H9 (cell line): Measurements from ENCODE around the gene LRIG1. TPM values are rescaled to one million over a fixed set of nuclear protein-coding genes. Genes with fewer than 3 reads are reported as not detected.

ENCODE experiments used
- DNase-seq: peaks from one replicate; pipeline ENCODE4 v3.0.0-alpha.2; 2017
- H2AFZ ChIP-seq: one replicate; pipeline ENCODE4 v1.6.1; 2013; ENCODE audit warnings: mild to moderate bottlenecking, low read length, control low read depth, moderate library complexity
- H2AK5ac ChIP-seq: 2 replicates; pipeline ENCODE4 v1.6.1; 2013; ENCODE audit warnings: low read length, control low read depth, mixed read lengths; ENCODE audit not compliant: insufficient read length
- H2BK120ac ChIP-seq: one replicate; pipeline ENCODE4 v1.6.1; 2013; ENCODE audit warnings: low read depth, mild to moderate bottlenecking, low read length, control low read depth, inconsistent platforms; ENCODE audit not compliant: poor library complexity, severe bottlenecking
- H2BK12ac ChIP-seq: 2 replicates; pipeline ENCODE4 v1.6.1; 2013; ENCODE audit warnings: low read length, control low read depth, mixed read lengths, low read depth; ENCODE audit not compliant: insufficient read length
- H2BK15ac ChIP-seq: 2 replicates; pipeline ENCODE4 v1.6.1; 2013; ENCODE audit warnings: low read depth, low read length, control low read depth
- H2BK20ac ChIP-seq: one replicate; pipeline ENCODE4 v1.6.1; 2013; ENCODE audit warnings: low read depth, mild to moderate bottlenecking, low read length, control low read depth, inconsistent platforms; ENCODE audit not compliant: poor library complexity, severe bottlenecking
- H2BK5ac ChIP-seq: 2 replicates; pipeline ENCODE4 v1.6.1; 2013; ENCODE audit warnings: low read length, control low read depth, mixed read lengths; ENCODE audit not compliant: insufficient read length
- H3K14ac ChIP-seq: 2 replicates; pipeline ENCODE4 v1.6.1; 2013; ENCODE audit warnings: low read length, control low read depth; ENCODE audit not compliant: insufficient read depth
- H3K18ac ChIP-seq: 2 replicates; pipeline ENCODE4 v1.6.1; 2013; ENCODE audit warnings: low read depth, mild to moderate bottlenecking, mixed read lengths, low read length, control low read depth; ENCODE audit not compliant: insufficient read length
- H3K23ac ChIP-seq: 2 replicates; pipeline ENCODE4 v1.6.1; 2013; ENCODE audit warnings: low read length, control low read depth, mixed read lengths, low read depth; ENCODE audit not compliant: insufficient read length
- H3K23me2 ChIP-seq: 2 replicates; pipeline ENCODE4 v1.6.1; 2013; ENCODE audit warnings: low read depth, mild to moderate bottlenecking, mixed read lengths, low read length, control low read depth; ENCODE audit not compliant: insufficient read length, poor library complexity, severe bottlenecking
- H3K27ac ChIP-seq: 2 replicates; pipeline ENCODE4 v1.5.1; 2013; ENCODE audit warnings: low read length, control low read depth, mixed read lengths, low read depth; ENCODE audit not compliant: insufficient read length
- H3K27me3 ChIP-seq: 2 replicates; pipeline ENCODE4 v1.6.1; 2013; ENCODE audit warnings: low read length, control low read depth, inconsistent platforms; ENCODE audit not compliant: insufficient read depth
- H3K4ac ChIP-seq: 2 replicates; pipeline ENCODE4 v1.6.1; 2013; ENCODE audit warnings: low read depth, mild to moderate bottlenecking, control low read depth, inconsistent platforms, low read length, moderate library complexity
- H3K4me1 ChIP-seq: 2 replicates; pipeline ENCODE4 v1.6.1; 2013; ENCODE audit warnings: low read length, control low read depth, inconsistent platforms; ENCODE audit not compliant: insufficient read depth
- H3K4me2 ChIP-seq: 2 replicates; pipeline ENCODE4 v1.6.1; 2013; ENCODE audit warnings: low read length, control low read depth, mixed read lengths; ENCODE audit not compliant: insufficient read length, insufficient read depth
- H3K56ac ChIP-seq: 2 replicates; pipeline ENCODE4 v1.6.1; 2013; ENCODE audit warnings: low read depth, mild to moderate bottlenecking, mixed read lengths, low read length, control low read depth; ENCODE audit not compliant: insufficient read length
- H3K79me1 ChIP-seq: 2 replicates; pipeline ENCODE4 v1.6.1; 2013; ENCODE audit warnings: low read depth, mild to moderate bottlenecking, moderate library complexity, low read length, control low read depth, inconsistent platforms; ENCODE audit not compliant: insufficient read depth, poor library complexity, severe bottlenecking
- H3K79me2 ChIP-seq: 2 replicates; pipeline ENCODE4 v1.6.1; 2013; ENCODE audit warnings: low read length, control low read depth, inconsistent platforms; ENCODE audit not compliant: insufficient read depth
- H3K9ac ChIP-seq: 2 replicates; pipeline ENCODE4 v1.6.1; 2013; ENCODE audit warnings: low read length, control low read depth, mixed read lengths; ENCODE audit not compliant: insufficient read length; ENCODE audit errors: extremely low read depth
- H3K9me3 ChIP-seq: one replicate; pipeline ENCODE4 v1.6.1; 2013; ENCODE audit warnings: low read depth, low read length, inconsistent platforms; ENCODE audit not compliant: control insufficient read depth
- H3T11ph ChIP-seq: one replicate; pipeline ENCODE4 v1.6.1; 2013; ENCODE audit warnings: mild to moderate bottlenecking, low read length, control low read depth, inconsistent platforms
- H4K20me1 ChIP-seq: one replicate; pipeline ENCODE4 v1.6.1; 2013; ENCODE audit not compliant: control insufficient read depth, insufficient read length, insufficient read depth
- H4K5ac ChIP-seq: 2 replicates; pipeline ENCODE4 v1.6.1; 2013; ENCODE audit warnings: low read depth, mild to moderate bottlenecking, mixed read lengths, low read length, control low read depth; ENCODE audit not compliant: insufficient read length
- H4K8ac ChIP-seq: replicated peaks from 2 replicates; pipeline ENCODE4 v1.6.1; 2013; ENCODE audit warnings: low read length, control low read depth, mixed read lengths, low read depth; ENCODE audit not compliant: insufficient read length
- H4K91ac ChIP-seq: 2 replicates; pipeline ENCODE4 v1.6.1; 2013; ENCODE audit warnings: low read depth, mild to moderate bottlenecking, moderate library complexity, mixed read lengths, low read length, control low read depth; ENCODE audit not compliant: insufficient read length
- H3K27ac Mint-ChIP-seq, 3 experiments: 2 replicates in 2 of 3; 3 replicates in 1 of 3; pipeline ENCODE4 v1.8.0; 2020 to 2021; ENCODE audit warnings: mixed read lengths in 3 of 3, mild to moderate bottlenecking in 1 of 3, moderate library complexity in 1 of 3
- H3K27me3 Mint-ChIP-seq: 2 replicates; pipeline ENCODE4 v1.8.0; 2021; ENCODE audit warnings: low read depth, mild to moderate bottlenecking, moderate library complexity, mixed read lengths
- H3K36me3 Mint-ChIP-seq, 3 experiments: 2 replicates in 2 of 3; 3 replicates in 1 of 3; pipeline ENCODE4 v1.8.0; 2020 to 2021; ENCODE audit warnings: low read depth in 3 of 3, mixed read lengths in 3 of 3; ENCODE audit not compliant: insufficient read depth in 1 of 3
- H3K4me1 Mint-ChIP-seq, 2 experiments: 2 replicates each; pipeline ENCODE4 v1.8.0; 2020; ENCODE audit warnings: mixed read lengths in 2 of 2
- H3K4me3 Mint-ChIP-seq, 2 experiments: 2 replicates in 1 of 2; 3 replicates in 1 of 2; pipeline ENCODE4 v1.8.0; 2020 to 2021; ENCODE audit warnings: mild to moderate bottlenecking in 2 of 2, mixed read lengths in 2 of 2, moderate library complexity in 1 of 2
- H3K9me3 Mint-ChIP-seq, 2 experiments: 2 replicates in 1 of 2; 3 replicates in 1 of 2; pipeline ENCODE4 v1.8.0; 2020; ENCODE audit warnings: mild to moderate bottlenecking in 2 of 2, mixed read lengths in 2 of 2, moderate library complexity in 1 of 2
- WGBS: extraction: QIAGEN DNeasy Blood & Tissue Kit; methylation state at CpG from one replicate; pipeline ENCODE4 v1.1.7; 2013; ENCODE audit warnings: missing lambda C conversion rate, low lambda C conversion rate, mixed read lengths; ENCODE audit not compliant: insufficient read length; ENCODE audit errors: extremely low coverage; 5-methylcytosine and 5-hydroxymethylcytosine counted together
- total RNA-seq: library from RNA; stranded (reverse); gene quantifications from 2 replicates; pipeline ENCODE4 v1.2.1, GENCODE V29; 2021
- TF ChIP-seq, protein P1 (sequence below): fragments of 200-600 bp; sonication (generic); conservative IDR thresholded peaks from 3 replicates; pipeline ENCODE4 v1.8.0; 2021; ENCODE audit warnings: antibody characterized with exemption, mild to moderate bottlenecking

Gene LRIG1
- total RNA-seq, 1 experiment from 2014 or later = 70.3 TPM

DNA sequence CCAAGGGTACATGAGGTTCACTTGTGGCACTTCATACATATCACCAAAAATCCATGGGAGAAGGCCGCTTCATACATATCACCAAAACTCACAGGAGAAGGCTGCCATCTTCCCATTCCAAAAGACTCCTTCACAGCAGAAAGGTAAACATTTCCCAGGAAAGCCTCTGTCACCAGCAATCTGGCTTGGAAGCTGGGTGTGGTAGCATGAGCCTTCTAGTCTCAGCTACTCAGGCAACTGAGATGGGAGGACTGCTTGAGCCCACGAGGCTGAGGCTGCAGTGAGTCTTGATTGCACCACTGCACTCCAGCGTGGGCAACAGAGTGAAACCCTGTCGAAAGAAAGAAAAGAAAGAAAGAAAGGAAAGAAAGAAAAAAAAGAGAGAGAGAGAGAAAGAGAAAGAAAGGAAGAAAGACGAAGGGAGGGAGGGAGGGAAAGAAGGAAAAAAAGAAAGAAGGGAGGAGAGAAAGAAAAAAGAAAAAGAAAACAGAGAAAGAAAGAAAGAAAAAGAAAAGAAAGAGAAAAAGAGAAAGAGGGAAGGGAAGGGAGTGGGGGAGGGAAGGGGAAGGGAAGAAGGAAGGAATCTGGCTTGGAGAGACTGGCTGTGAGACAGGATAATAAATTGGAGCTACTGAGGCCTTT lies 7.2 kb downstream of the LRIG1 start:
- H3K4me3 Mint-ChIP-seq = peak overlapping the region; percentile 50 to 78
- peak overlapping the region; percentile 20 for H3K4me2 ChIP-seq
- H3K27ac Mint-ChIP-seq = peak overlapping the region; percentile 90 to 99 (median 94)

More for the DNA sequence above, 7.2 kb downstream of the LRIG1 start:
- TF ChIP-seq, protein P1, sequence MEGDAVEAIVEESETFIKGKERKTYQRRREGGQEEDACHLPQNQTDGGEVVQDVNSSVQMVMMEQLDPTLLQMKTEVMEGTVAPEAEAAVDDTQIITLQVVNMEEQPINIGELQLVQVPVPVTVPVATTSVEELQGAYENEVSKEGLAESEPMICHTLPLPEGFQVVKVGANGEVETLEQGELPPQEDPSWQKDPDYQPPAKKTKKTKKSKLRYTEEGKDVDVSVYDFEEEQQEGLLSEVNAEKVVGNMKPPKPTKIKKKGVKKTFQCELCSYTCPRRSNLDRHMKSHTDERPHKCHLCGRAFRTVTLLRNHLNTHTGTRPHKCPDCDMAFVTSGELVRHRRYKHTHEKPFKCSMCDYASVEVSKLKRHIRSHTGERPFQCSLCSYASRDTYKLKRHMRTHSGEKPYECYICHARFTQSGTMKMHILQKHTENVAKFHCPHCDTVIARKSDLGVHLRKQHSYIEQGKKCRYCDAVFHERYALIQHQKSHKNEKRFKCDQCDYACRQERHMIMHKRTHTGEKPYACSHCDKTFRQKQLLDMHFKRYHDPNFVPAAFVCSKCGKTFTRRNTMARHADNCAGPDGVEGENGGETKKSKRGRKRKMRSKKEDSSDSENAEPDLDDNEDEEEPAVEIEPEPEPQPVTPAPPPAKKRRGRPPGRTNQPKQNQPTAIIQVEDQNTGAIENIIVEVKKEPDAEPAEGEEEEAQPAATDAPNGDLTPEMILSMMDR = no peak
- Histone ChIP-seq H3K27me3 (no peaks in the 10 kb centered on the region), H3K56ac (no peak overlapping the region), H3K18ac (no peak overlapping the region), H4K5ac (no peak overlapping the region), H3K9me3 (no peaks in the 10 kb centered on the region), H2BK20ac (no peak overlapping the region), H3K4ac (no peak overlapping the region), H3K79me2 (peaks cover 54% of the 10 kb centered on the region), H4K91ac (no peak overlapping the region), H4K8ac (no peak overlapping the region), H2BK120ac (no peak overlapping the region), H2BK5ac (no peak overlapping the region), H4K20me1 (no peaks in the 10 kb centered on the region), H2BK15ac (no peak overlapping the region), H3K79me1 (peaks cover 5% of the 10 kb centered on the region), H3K14ac (no peak overlapping the region; the same call in none of the 2 replicates), H3K23ac (no peak overlapping the region), H2AFZ (no peak overlapping the region), H3T11ph (no peak overlapping the region), H3K23me2 (peaks cover 4% of the 10 kb centered on the region), H2BK12ac (no peak overlapping the region), H3K27ac (peak overlapping the region; percentile 34), H3K9ac (peak overlapping the region; percentile 26), H2AK5ac (peak overlapping the region; percentile 62), H3K4me1 (peaks cover 31% of the 10 kb centered on the region)
- Mint-ChIP-seq H3K4me1 (peaks cover 98% of the 10 kb centered on the region in 2 experiments), H3K36me3 (peaks cover 2 to 10% (median 7%) of the 10 kb centered on the region in 3 experiments; a peak in 3 of 7 replicates), H3K9me3 (no peaks in the 10 kb centered on the region; a peak in 1 of 5 replicates), H3K27me3 (no peaks in the 10 kb centered on the region)
- WGBS = no CpG with 5 or more reads among the region's 5 CpGs
- DNase-seq = no peak
